ENCODE data around the gene ORC6. TPM values are rescaled to one million over a fixed set of nuclear protein-coding genes. Genes with fewer than 3 reads are reported as not detected.

The ORC6 gene
- total RNA-seq, 1 experiment from 2014 or later: 95.0 TPM

DNA sequence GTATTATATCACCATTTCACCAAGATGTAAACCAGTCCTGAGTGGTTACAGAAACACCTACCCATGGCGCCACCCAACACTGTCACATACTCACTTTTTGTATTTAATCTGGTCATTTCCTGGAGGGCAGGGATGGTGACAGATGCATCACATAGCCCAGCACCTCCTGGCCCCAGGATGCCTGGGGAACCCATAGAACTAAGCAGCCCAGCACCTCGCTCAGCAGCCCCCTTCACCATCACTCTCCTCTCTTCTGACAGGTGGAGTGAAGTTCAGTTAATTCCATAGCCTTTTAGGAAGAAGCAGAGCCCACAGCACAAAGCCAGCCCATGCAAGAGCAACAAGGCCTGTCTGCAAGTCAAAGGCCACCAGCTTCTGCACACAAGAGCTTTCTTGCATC lies 31.2 kb downstream of the ORC6 start:
- WGBS (ENCODE audit: extremely low coverage, insufficient read length, low lambda C conversion rate): no CpG with 5 or more reads among the region's 2 CpGs
- TF ChIP-seq CTCF (conservative IDR thresholded peaks at IDR 0.05): no peak
- Histone ChIP-seq H3K27ac (ENCODE audit: insufficient read length, low read depth, low read length) (no peak overlapping the region), H4K91ac (ENCODE audit: insufficient read length, low read depth, low read length) (no peak overlapping the region), H3K56ac (ENCODE audit: insufficient read length, low read depth, low read length) (no peak overlapping the region), H3K4ac (ENCODE audit: low read depth, low read length) (no peak overlapping the region), H4K5ac (ENCODE audit: insufficient read length, low read depth, low read length) (no peak overlapping the region), H3K9me3 (ENCODE audit: control insufficient read depth, low read depth, low read length) (no peaks in the 10 kb centered on the region), H2AK5ac (ENCODE audit: insufficient read length, low read length) (no peak overlapping the region), H4K20me1 (ENCODE audit: control insufficient read depth, insufficient read depth, insufficient read length) (no peaks in the 10 kb centered on the region), H3K79me1 (ENCODE audit: insufficient read depth, low read depth, low read length, poor library complexity, severe bottlenecking) (no peaks in the 10 kb centered on the region), H3K23me2 (ENCODE audit: insufficient read length, low read depth, low read length, poor library complexity, severe bottlenecking) (no peaks in the 10 kb centered on the region), H3T11ph (ENCODE audit: low read length) (no peak overlapping the region), H2BK12ac (ENCODE audit: insufficient read length, low read depth, low read length) (no peak overlapping the region), H3K14ac (ENCODE audit: insufficient read depth, low read length) (no peak overlapping the region), H3K23ac (ENCODE audit: insufficient read length, low read depth, low read length) (no peak overlapping the region), H3K18ac (ENCODE audit: insufficient read length, low read depth, low read length) (no peak overlapping the region), H3K4me2 (ENCODE audit: insufficient read depth, insufficient read length, low read length) (no peak overlapping the region), H3K9ac (ENCODE audit: extremely low read depth, insufficient read length, low read length) (no peak overlapping the region), H2BK5ac (ENCODE audit: insufficient read length, low read length) (no peak overlapping the region), H2BK120ac (ENCODE audit: low read depth, low read length, poor library complexity, severe bottlenecking) (no peak overlapping the region), H3K27me3 (ENCODE audit: insufficient read depth, low read length) (no peaks in the 10 kb centered on the region), H2BK20ac (ENCODE audit: low read depth, low read length, poor library complexity, severe bottlenecking) (no peak overlapping the region), H4K8ac (replicated peaks; ENCODE audit: insufficient read length, low read depth, low read length) (no peak overlapping the region), H3K79me2 (ENCODE audit: insufficient read depth, low read length) (no peaks in the 10 kb centered on the region), H2AFZ (ENCODE audit: low read length) (no peak overlapping the region), H3K4me1 (ENCODE audit: insufficient read depth, low read length) (no peaks in the 10 kb centered on the region), H2BK15ac (ENCODE audit: low read depth, low read length) (no peak overlapping the region)
- Mint-ChIP-seq H3K9me3 (peaks cover under 1 to 3% of the 10 kb centered on the region in 2 experiments; a peak in 3 of 5 replicates), H3K4me3 (no peak overlapping the region), H3K27ac (no peak overlapping the region), H3K36me3 (ENCODE audit: insufficient read depth in 1 of 3, low read depth in 3 of 3) (no peaks in the 10 kb centered on the region), H3K4me1 (no peaks in the 10 kb centered on the region), H3K27me3 (ENCODE audit: low read depth) (no peaks in the 10 kb centered on the region)
- no peak for DNase-seq

All from H9 (cell line).